Renal cortex interstitium (tissue), 11 donors: Measurements from ENCODE around the gene ROCK2. TPM values are rescaled to one million over a fixed set of nuclear protein-coding genes. Genes with fewer than 3 reads are reported as not detected.
"Not testable (repeated sequence)": the region's sequence is repeated elsewhere in the genome, so short reads cannot be mapped to it uniquely, and the experiment has no call there.

Experiments
- DNase-seq, 11 donors: peaks; one replicate each; pipeline ENCODE4 v3.0.0-alpha.2; 2013; ENCODE audit warnings: low read depth in 9 of 11, low spot score in 4 of 11; ENCODE audit errors: extremely low read depth in 1 of 11
- polyA plus RNA-seq, 3 donors: library from polyadenylated mRNA; unstranded; fragments of 120-200 nt; gene quantifications; one replicate each; pipeline ENCODE4 v1.2.1, GENCODE V29; 2013; ENCODE audit not compliant: insufficient read length in 3 of 3

Gene ROCK2
- polyA plus RNA-seq, 3 donors = 36.4 to 48.4 (median 39.3) TPM

- peak in 8 of 11 donors; percentile 42 to 65 (median 56) for DNase-seq
Observed at GRCh38 chr2:11344956-11345677, 681 bp upstream of the ROCK2 start.

DNA sequence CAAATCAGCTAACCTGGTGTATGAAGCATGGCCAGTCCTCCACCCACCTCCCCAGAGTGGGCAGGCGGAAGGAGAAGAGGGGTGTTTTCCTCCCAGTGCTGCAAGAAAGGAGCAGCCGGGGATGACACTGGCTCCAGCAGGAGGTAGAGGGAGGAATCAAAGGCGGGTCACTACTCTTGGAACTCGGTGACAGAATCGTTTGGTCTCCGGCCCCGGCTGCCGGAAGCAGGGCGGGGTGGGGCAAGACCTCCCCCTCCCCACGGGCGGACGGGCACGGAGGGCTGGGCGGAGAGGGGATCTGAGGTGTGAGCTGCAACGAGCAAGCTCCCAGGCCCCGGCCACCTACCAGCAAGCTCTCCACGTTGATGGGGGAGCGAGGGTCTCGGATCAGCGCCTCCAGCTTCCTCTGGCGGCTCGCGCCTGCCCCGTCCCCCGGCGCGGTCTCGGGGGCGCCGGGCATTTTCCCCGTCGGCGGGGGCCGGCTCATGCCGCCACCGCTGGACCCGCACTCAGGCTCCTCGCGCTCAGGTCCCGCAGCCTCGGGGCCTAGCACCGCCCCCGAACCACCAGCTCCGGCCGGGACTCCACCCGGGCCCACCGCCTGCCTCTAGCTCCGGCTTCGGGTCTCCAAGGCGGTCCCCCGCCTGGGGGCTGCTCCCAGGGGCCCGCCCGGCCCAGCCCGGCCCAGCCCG lies 640 bp downstream of the ROCK2 start:
- DNase-seq = peak in 7 of 11 donors; percentile 15 to 50 (median 43)

DNA sequence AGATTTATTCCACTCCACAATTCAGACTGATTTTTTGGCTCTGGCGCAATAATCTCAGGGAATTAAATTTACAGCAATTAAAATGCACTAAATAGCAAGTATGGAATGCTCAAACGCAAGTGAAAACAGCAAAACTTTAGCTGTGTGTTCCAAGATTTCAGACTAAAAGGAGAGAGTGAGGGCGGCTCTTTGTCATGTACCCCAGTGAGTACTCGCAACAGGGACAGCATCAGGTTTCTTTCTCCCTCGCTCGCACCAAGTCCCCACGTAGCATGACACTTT lies 1.1 kb downstream of the ROCK2 start:
- peak in 3 of 11 donors; percentile 40 to 52 (median 46) for DNase-seq

GRCh38 chr2:11342551-11343367 lies 1.7 kb downstream of the ROCK2 start:
- peak in 1 of 11 donors; percentile 7 for DNase-seq

GRCh38 chr2:11340717-11341116 lies 3.7 kb downstream of the ROCK2 start:
- DNase-seq = no peak

- no peak for DNase-seq
Observed at GRCh38 chr2:11339508-11340083, 4.8 kb downstream of the ROCK2 start.

DNA sequence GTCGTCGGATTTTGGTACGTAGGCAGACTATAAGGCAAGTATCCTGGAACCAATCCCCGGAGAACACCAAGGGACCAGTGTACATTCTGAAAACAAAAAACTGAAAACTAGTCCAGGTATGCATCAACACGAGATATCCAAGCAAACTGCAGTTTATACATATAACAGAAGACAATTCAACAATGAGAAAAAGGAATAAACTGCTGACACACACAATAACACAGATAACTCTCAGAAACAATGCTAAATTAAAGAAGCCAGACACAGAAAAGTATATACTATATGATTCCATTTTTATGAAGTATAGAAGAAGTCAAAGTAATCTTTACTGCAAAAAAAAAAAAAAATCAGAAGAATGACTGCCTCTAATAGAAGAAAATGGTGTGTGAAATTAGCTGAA lies 5.9 kb downstream of the ROCK2 start:
- DNase-seq = no peak

GRCh38 chr2:11337909-11338308 lies 6.5 kb downstream of the ROCK2 start:
- no peak for DNase-seq

DNA sequence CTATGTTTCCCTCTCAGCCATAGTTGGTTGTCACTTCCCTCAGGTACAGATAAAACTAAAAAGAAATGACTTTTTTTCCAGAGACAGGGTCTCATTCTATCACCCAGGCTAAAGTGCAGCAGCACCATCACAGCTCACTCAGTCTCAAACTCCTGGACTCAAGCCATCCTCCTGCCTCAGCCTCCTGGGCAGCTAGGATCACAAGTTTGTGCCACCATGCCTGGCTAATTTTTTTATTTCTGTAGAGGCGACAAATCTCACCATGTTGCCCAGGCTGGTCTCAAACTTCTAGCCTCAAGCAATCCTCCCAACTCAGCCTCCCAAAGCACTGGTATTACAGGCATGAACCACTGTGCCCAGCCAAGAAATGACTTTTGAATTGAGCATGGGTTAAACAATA lies 8.2 kb downstream of the ROCK2 start:
- no peak for DNase-seq

DNA sequence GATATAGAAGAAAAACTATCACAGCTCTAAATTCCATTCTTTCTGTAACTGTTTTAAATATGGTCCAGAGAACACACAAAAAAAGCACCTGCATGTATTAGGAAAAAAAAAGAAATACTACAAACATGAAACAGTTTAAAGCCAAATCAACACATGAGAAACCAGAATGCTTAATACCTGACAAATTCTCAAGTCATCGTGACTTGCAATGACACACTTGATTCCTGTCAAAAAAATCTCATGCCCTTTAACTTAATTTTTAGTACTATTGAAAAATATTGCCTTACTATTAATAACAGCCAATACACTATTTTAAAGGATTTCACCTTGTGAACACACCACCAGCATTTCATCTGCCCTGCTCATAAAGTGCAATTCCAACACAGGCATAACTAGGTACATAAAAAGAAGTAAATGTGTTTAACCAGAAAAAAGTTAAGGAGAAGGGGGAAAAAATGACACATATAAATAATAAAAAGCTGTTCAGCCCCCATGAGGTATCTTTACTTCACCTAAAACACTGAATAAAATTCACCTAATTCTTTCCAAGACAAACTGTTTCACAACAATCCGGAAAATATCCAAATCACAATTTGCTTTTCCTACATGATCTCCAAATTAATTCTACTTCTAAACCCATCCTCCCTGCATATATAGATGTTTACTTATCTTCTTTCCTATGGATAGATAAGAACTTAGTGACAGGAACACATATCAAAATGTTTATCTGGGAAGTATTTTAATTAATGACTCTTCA lies 10.8 kb downstream of the ROCK2 start:
- DNase-seq = no peak

GRCh38 chr2:11332596-11332995 lies 11.8 kb downstream of the ROCK2 start:
- no peak for DNase-seq

GRCh38 chr2:11330457-11331142 lies 13.8 kb downstream of the ROCK2 start:
- DNase-seq = no peak

- no peak for DNase-seq
Observed at GRCh38 chr2:11329776-11330175, 14.7 kb downstream of the ROCK2 start.

DNA sequence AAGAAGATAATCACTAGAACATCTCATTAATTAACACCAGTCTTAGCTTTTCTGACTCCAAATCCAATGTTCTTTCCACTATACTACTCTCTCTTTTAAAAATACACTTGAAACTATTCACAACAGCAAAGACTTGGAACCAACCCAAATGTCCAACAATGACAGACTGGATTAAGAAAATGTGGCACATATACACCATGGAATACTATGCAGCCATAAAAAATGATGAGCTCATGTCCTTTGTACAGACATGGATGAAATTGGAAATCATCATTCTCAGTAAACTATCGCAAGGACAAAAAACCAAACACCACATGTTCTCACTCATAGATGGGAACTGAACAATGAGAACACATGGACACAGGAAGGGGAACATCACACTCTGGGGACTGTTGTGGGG lies 15.9 kb downstream of the ROCK2 start:
- DNase-seq = not testable (repeated sequence)

GRCh38 chr2:11327871-11328270 lies 16.6 kb downstream of the ROCK2 start:
- DNase-seq = no peak

GRCh38 chr2:11326677-11327211 lies 17.7 kb downstream of the ROCK2 start:
- no peak for DNase-seq

DNA sequence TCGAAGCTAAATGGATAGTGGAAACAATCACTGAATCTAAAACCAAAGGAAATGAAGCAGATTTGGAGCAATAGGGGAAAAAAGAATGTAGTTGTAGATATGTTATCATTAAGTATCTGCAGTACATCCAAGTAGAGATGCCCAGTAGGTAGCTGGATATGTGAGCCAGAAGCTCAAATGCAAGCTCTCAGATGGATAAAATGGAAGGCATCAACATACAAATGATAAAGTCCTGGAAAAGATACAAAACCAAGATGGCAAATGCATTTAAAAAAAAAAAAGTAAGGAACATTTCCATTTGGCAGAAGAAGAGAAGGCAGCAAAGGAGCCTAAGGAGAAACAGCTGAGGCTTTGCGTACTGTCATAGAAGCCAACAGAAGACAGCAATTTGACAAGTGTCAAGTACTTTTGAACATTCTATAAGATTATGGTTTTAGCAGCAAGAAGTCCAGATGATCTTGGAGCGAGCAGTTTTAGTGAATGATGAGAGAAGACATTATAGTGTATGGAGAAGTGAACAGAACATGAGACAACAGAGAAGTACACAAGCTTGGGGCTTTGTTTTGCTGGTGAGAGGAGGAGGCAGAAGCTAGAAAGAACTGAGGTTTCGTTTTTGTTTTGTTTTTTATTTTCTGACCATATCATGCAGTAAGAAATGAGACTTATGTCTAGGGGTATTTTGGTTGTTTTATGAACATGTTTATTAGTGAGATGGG lies 18.3 kb downstream of the ROCK2 start:
- DNase-seq = no peak

GRCh38 chr2:11321847-11322246 lies 22.6 kb downstream of the ROCK2 start:
- no peak for DNase-seq
